OCI-M1 (cell line): Measurements from ENCODE around the gene KHNYN.
"Not testable (repeated sequence)": the region's sequence is repeated elsewhere in the genome, so short reads cannot be mapped to it uniquely, and the experiment has no call there.

ENCODE experiments used
- DNase-seq: peaks from one replicate; lab custom pipeline; 2025; lab: John Stamatoyannopoulos, UW

Gene KHNYN

GRCh38 chr14:24473211-24473610, 43.5 kb downstream of the KHNYN start:
- no peak for DNase-seq

- no peak for DNase-seq
These were observed 45.5 kb downstream of the KHNYN start for GRCh38 chr14:24475261-24475660.

- not testable (repeated sequence) for DNase-seq
These were observed 50.2 kb downstream of the KHNYN start for GRCh38 chr14:24479999-24480398.

DNA sequence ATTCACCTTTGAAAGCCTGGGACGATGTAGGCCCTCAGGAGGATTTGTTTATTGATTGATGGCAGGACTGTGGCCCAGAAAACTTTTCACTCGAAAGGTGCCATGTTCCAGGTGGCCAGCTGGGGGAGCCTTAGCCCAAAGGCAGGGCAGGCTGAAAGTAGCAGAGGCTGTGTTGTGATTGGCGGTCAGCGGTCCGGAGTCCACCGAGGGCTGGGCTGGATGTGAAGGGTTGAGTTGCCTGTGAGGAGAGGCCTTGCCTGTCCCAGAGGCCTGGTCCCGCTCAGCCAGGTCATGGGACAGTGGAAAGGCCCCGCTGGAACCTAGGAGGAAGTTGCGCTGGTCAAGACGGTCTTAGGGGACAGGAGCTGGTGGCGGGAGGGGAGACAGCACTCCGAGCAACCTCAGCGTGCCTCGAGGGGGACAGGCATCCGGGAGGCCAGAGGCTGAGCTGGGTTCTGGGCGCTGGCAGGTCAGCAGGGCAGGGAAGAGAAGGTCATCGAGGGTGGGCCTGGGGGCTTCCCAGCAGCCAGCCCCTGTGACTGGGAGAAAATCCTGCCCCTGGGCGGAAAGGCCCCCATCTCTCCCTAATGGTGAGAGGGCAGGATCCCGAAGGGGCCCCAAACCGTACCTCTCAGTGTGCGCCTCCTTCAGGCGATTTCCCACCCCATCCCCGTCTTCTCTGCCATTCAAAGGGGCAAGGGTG, 52.0 kb downstream of the KHNYN start:
- DNase-seq = peak; percentile 54

DNA sequence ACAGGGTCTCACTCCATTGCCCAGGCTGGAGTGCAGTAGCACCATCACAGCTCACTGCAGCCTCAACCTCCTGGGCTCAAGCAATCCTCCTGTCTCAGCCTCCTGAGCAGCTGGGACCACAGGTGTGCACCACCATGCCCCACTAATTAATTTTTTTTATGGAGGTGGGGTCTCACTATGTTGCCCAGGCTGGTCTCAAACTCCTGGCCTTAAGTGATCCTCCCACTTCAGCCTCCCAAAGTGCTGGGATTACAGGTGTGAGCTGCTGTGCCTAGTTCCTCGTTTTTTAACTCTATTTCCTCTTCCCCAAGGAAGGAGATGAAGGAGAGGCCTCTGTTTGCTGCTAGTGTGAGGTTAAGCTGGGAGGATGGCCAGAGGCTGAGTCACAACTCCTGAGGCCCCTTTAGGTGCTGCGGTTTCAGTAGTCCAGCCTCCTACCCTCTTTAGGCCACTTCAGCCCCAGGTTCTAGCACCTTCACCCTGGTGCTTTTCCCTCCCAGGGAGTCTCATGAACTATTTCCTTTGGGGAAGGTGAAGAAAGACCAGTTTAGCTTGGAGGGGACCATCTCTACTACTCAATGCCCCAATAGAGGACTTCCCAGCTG, 53.0 kb downstream of the KHNYN start:
- peak; percentile 11 for DNase-seq

DNA sequence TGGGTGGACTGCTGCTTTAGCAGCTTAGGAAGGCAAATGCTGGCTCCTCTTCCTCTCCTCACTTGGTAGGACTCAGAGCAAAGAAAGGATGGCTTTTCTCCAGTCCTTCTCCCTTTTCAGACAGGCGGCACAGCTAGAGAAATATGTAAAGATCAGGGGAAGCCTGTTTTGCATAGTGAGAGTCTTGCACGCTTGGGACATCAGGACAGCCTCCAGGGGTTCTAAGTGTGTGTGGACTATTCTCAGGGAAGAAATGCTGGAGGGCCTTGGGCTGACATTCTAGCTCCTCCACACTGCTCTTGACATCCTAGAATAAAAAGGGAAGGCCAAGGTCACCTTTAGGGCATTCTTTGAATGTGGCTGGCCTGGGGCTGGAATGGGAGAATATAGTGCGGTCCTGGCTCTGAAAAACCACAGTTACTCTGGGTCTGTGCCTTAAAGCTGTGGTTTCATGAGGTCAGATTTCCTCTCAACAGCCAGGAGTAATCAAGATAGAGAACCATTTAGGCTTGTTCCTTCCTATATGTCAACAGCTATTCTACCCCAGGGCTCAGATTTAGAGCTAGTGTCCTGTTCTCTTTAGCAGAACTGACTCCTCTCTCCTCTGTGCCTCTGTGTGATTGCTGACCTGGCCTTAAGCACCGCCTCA, 54.0 kb downstream of the KHNYN start:
- DNase-seq = peak; percentile 84
